HepG2 (cell line): ENCODE data around the gene NCOA1. TPM values are rescaled to one million over a fixed set of nuclear protein-coding genes. Genes with fewer than 3 reads are reported as not detected.

ENCODE experiments used
- ATAC-seq: fragments of 200-7000 bp; cut with Tn5 transposase; 3 replicates; pipeline ENCODE4 v1.9.1; 2020; ENCODE audit warnings: mild to moderate bottlenecking, moderate library complexity
- BruUV-seq: library from RNA; stranded (reverse); fragments of 400-500 nt; replicated peaks from 2 replicates; lab custom pipeline; 2021; lab: Mats Ljungman, UMichigan
- CTCF ChIA-PET: fragments of 300-600 bp; formaldehyde crosslinking; extraction: SDS; loops from one replicate; lab custom pipeline; 2021; ENCODE audit warnings: low total read pairs, inconsistent platforms, low intra/inter-chr PET ratio; lab: Yijun Ruan, JAX
- POLR2A ChIA-PET: fragments of 350-600 bp; sonication (Branson Sonifier 250); formaldehyde crosslinking; loops from one replicate; lab custom pipeline; 2020; ENCODE audit warnings: antibody characterized with exemption, inconsistent platforms; lab: Yijun Ruan, JAX
- DNase-seq: peaks from one replicate; pipeline ENCODE4 v3.0.0-alpha.2; 2015; ENCODE audit warnings: low spot score
- FAIRE-seq: peaks from 3 replicates; lab custom pipeline; 2011; peaks lifted over from hg19 to GRCh38; lab: Jason Lieb, UNC
- H2AFZ ChIP-seq: one replicate; pipeline ENCODE4 v1.6.1; 2011; ENCODE audit warnings: low read length, inconsistent platforms
- H3K27ac ChIP-seq: fragments of 300-600 bp; 3 replicates; pipeline ENCODE4 v1.8.0; 2011; ENCODE audit warnings: mixed run types, mild to moderate bottlenecking, mixed read lengths, low read length, inconsistent platforms; ENCODE audit not compliant: insufficient read depth; ENCODE audit errors: extremely low read length
- H3K27me3 ChIP-seq, 2 experiments: fragments of 200-600 bp in 1 of 2; 2 replicates in 1 of 2; 3 replicates in 1 of 2; pipeline versions ENCODE4 v1.6.0 to v1.8.0; 2011; ENCODE audit warnings: low read length in 2 of 2, mild to moderate bottlenecking in 2 of 2, moderate library complexity in 2 of 2, inconsistent platforms in 1 of 2; ENCODE audit not compliant: insufficient read depth in 2 of 2, control insufficient read depth in 1 of 2
- H3K36me3 ChIP-seq, 2 experiments: fragments of 200-600 bp in 1 of 2; replicated peaks in 1 of 2; 2 replicates in 1 of 2; 3 replicates in 1 of 2; pipeline versions ENCODE4 v1.5.1 to v1.8.0; 2011; ENCODE audit warnings: low read length in 2 of 2, inconsistent platforms in 1 of 2; ENCODE audit not compliant: insufficient read depth in 2 of 2, control insufficient read depth in 1 of 2
- H3K4me1 ChIP-seq: 2 replicates; pipeline ENCODE4 v1.5.1; 2012; ENCODE audit warnings: low read length, inconsistent platforms; ENCODE audit not compliant: insufficient read depth
- H3K4me2 ChIP-seq: 2 replicates; pipeline ENCODE4 v1.6.0; 2011; ENCODE audit warnings: low read depth, low read length, inconsistent platforms
- H3K4me3 ChIP-seq, 3 experiments: fragments of 200-600 bp in 1 of 3; sonication (generic), shearing (Covaris generic) in 1 of 3; replicated peaks in 1 of 3; 2 replicates each; pipeline ENCODE4 v1.5.1; 2011 to 2016; ENCODE audit warnings: low read length in 3 of 3, inconsistent platforms in 2 of 3, low read depth in 2 of 3, mild to moderate bottlenecking in 2 of 3, control low read depth in 1 of 3, mixed read lengths in 1 of 3; ENCODE audit not compliant: insufficient read depth in 1 of 3
- H3K79me2 ChIP-seq: one replicate; pipeline ENCODE4 v1.6.1; 2011; ENCODE audit warnings: low read length, inconsistent platforms; ENCODE audit not compliant: insufficient read depth
- H3K9ac ChIP-seq: 2 replicates; pipeline ENCODE4 v1.6.0; 2011; ENCODE audit warnings: mild to moderate bottlenecking, low read depth, low read length, inconsistent platforms; ENCODE audit not compliant: insufficient read depth
- H3K9me3 ChIP-seq: 2 replicates; pipeline ENCODE4 v1.5.1; 2012; ENCODE audit warnings: mild to moderate bottlenecking, low read length
- H4K20me1 ChIP-seq: 2 replicates; pipeline ENCODE4 v1.6.0; 2011; ENCODE audit warnings: inconsistent platforms, mild to moderate bottlenecking, low read length, moderate library complexity; ENCODE audit not compliant: insufficient read depth
- BCL6 ChIP-seq: IDR thresholded peaks from 2 replicates; pipeline ENCODE4 v1.6.1; 2016; ENCODE audit warnings: missing genetic modification reagents, missing compliant biosample characterization
- GATAD2A ChIP-seq: IDR thresholded peaks from 2 replicates; pipeline ENCODE4 v1.6.1; 2016
- HDAC6 ChIP-seq: fragments of 200-600 bp; sonication (generic); IDR thresholded peaks from 2 replicates; pipeline ENCODE4 v1.7.0; 2017; ENCODE audit warnings: mild to moderate bottlenecking, antibody characterized with exemption, low read length, low read depth
- ISX ChIP-seq: sonication (generic); formaldehyde crosslinking; conservative IDR thresholded peaks from 2 replicates; pipeline ENCODE4 v1.5.0; 2020; ENCODE audit warnings: missing genetic modification reagents
- MAFG ChIP-seq: sonication (generic); formaldehyde crosslinking; IDR thresholded peaks from 2 replicates; pipeline ENCODE4 v1.5.1; 2020; ENCODE audit warnings: mild to moderate bottlenecking, missing genetic modification reagents
- NBN ChIP-seq: fragments of 450-650 bp; conservative IDR thresholded peaks from 2 replicates; pipeline ENCODE4 v1.6.1; 2017
- RFX1 ChIP-seq: fragments of 450-650 bp; IDR thresholded peaks from 2 replicates; pipeline ENCODE4 v1.6.1; 2017
- ZMYM4 ChIP-seq: sonication (generic); formaldehyde crosslinking; IDR thresholded peaks from 2 replicates; pipeline ENCODE4 v1.8.1; 2023; ENCODE audit warnings: mild to moderate bottlenecking, missing genetic modification reagents
- ZNF317 ChIP-seq: sonication (generic); formaldehyde crosslinking; IDR thresholded peaks from 2 replicates; pipeline ENCODE4 v1.5.0; 2020; ENCODE audit warnings: mild to moderate bottlenecking, missing genetic modification reagents
- ZNF441 ChIP-seq: sonication (generic); formaldehyde crosslinking; IDR thresholded peaks from 2 replicates; pipeline ENCODE4 v1.7.0; 2021; ENCODE audit warnings: missing genetic modification reagents, borderline replicate concordance
- ZNF567 ChIP-seq: sonication (generic); formaldehyde crosslinking; IDR thresholded peaks from 2 replicates; pipeline ENCODE4 v1.8.1; 2023; ENCODE audit warnings: mild to moderate bottlenecking, missing genetic modification reagents, borderline replicate concordance
- ZNF615 ChIP-seq: sonication (generic); formaldehyde crosslinking; IDR thresholded peaks from 2 replicates; pipeline ENCODE4 v1.5.0; 2020; ENCODE audit warnings: mild to moderate bottlenecking, missing genetic modification reagents, borderline replicate concordance
- WGBS: methylation state at CpG from one replicate; pipeline ENCODE4 v1.1.6; 2017; ENCODE audit warnings: low lambda C conversion rate; 5-methylcytosine and 5-hydroxymethylcytosine counted together
- in situ Hi-C: cut with HindIII; loops from 2 replicates; pipeline ENCODE4 v1.10.0; 2017; ENCODE audit warnings: low pct_unique_long_range_greater_than_20kb; ENCODE audit not compliant: extremely low pct_ligation_motif_present
- intact Hi-C: fragments of 100-400 bp; cut with micrococcal nuclease; formaldehyde crosslinking; loops from one replicate; pipeline ENCODE4 v1.10.0; 2022; ENCODE audit not compliant: unreplicated experiment
- polyA plus RNA-seq, 8 experiments: library from polyadenylated mRNA; depleted of rRNA in 3 of 8; stranded (reverse) in 7 of 8; unstranded in 1 of 8; fragments of >200 nt; fragmentation: Illumina TruSeq in 4 of 8; extraction: Trizol in 4 of 8; gene quantifications; 2 replicates each; pipeline versions ENCODE4 v1.2.1 to v1.2.3, GENCODE V29; 2011 to 2016; ENCODE audit warnings: low read depth in 4 of 8, missing spikeins in 1 of 8, mixed read lengths in 1 of 8; ENCODE audit not compliant: insufficient read depth in 1 of 8
- total RNA-seq, 5 experiments: library from RNA; depleted of rRNA; stranded (reverse); fragments of >200 nt; fragmentation: Illumina TruSeq; extraction: Trizol; gene quantifications; 2 replicates each; pipeline ENCODE4 v1.2.3, GENCODE V29; 2016; ENCODE audit warnings: low read depth in 1 of 5
- TF ChIP-seq, protein P1 (sequence below): fragments of 450-650 bp; IDR thresholded peaks from 2 replicates; pipeline ENCODE4 v1.6.1; 2016
- TF ChIP-seq, protein P2 (sequence below): sonication (generic); formaldehyde crosslinking; IDR thresholded peaks from 2 replicates; pipeline ENCODE4 v1.4.0; 2020; ENCODE audit warnings: missing genetic modification reagents
- TF ChIP-seq, protein P3 (sequence below): sonication (generic); formaldehyde crosslinking; IDR thresholded peaks from 2 replicates; pipeline ENCODE4; 2020; ENCODE audit warnings: missing genetic modification reagents, mild to moderate bottlenecking, borderline replicate concordance
- TF ChIP-seq, protein P4 (sequence below): IDR thresholded peaks from 2 replicates; pipeline ENCODE4 v1.6.1; 2016; ENCODE audit warnings: missing compliant biosample characterization, missing genetic modification reagents, borderline replicate concordance
- TF ChIP-seq, protein P5 (sequence below): sonication (generic); formaldehyde crosslinking; IDR thresholded peaks from 2 replicates; pipeline ENCODE4 v1.4.0; 2020; ENCODE audit warnings: missing genetic modification reagents

NCOA1 gene
- total and polyA plus RNA-seq, 2 of the 13 experiments (the other 11 are each of a cell fraction or from before 2014, with no cell fraction given) = 10.0 to 10.4 TPM

DNA sequence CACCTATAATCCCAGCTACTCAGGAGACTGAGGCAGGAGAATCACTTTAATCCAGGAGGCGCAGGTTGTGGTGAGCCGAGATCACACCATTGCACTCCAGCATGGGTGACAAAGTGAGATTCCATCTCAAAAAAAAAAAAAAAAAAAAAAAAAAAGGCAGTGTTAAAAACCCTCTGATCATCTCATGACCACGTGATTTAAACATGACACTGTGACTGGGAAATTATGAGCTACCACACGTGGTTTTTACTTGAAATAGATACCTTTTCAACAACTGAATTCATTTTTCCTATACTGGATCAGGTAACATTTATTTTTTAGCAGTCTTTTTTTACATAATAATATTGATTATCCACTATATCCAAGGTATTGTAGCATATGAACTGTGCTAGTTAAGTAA is 199.5 kb downstream of the NCOA1 start:
- no peaks in the 10 kb centered on the region for H3K9me3 ChIP-seq
- no TSS peak for BruUV-seq
- H3K4me1 ChIP-seq = no peaks in the 10 kb centered on the region
- no peak overlapping the region for H3K4me3 ChIP-seq
- no peak overlapping the region for H3K4me2 ChIP-seq
- no peak overlapping the region for H3K9ac ChIP-seq
- DNase-seq (no peak), FAIRE-seq (no peak), ATAC-seq (no peak)
- TF ChIP-seq RFX1 (no peak), ZMYM4 (no peak), ZNF441 (no peak), ZNF615 (CRISPR knock-in tag) (no peak), HDAC6 (no peak), GATAD2A (CRISPR knock-in tag) (no peak), MAFG (CRISPR knock-in tag) (no peak), NBN (no peak), BCL6 (CRISPR knock-in tag) (no peak), ZNF317 (CRISPR knock-in tag) (no peak), ISX (CRISPR knock-in tag) (no peak), ZNF567 (CRISPR knock-in tag) (no peak)
- TF ChIP-seq, protein P1, sequence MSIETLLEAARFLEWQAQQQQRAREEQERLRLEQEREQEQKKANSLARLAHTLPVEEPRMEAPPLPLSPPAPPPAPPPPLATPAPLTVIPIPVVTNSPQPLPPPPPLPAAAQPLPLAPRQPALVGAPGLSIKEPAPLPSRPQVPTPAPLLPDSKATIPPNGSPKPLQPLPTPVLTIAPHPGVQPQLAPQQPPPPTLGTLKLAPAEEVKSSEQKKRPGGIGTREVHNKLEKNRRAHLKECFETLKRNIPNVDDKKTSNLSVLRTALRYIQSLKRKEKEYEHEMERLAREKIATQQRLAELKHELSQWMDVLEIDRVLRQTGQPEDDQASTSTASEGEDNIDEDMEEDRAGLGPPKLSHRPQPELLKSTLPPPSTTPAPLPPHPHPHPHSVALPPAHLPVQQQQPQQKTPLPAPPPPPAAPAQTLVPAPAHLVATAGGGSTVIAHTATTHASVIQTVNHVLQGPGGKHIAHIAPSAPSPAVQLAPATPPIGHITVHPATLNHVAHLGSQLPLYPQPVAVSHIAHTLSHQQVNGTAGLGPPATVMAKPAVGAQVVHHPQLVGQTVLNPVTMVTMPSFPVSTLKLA = no peak
- TF ChIP-seq, protein P2, sequence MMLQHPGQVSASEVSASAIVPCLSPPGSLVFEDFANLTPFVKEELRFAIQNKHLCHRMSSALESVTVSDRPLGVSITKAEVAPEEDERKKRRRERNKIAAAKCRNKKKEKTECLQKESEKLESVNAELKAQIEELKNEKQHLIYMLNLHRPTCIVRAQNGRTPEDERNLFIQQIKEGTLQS (CRISPR knock-in tag) = no peak
- TF ChIP-seq, protein P3, sequence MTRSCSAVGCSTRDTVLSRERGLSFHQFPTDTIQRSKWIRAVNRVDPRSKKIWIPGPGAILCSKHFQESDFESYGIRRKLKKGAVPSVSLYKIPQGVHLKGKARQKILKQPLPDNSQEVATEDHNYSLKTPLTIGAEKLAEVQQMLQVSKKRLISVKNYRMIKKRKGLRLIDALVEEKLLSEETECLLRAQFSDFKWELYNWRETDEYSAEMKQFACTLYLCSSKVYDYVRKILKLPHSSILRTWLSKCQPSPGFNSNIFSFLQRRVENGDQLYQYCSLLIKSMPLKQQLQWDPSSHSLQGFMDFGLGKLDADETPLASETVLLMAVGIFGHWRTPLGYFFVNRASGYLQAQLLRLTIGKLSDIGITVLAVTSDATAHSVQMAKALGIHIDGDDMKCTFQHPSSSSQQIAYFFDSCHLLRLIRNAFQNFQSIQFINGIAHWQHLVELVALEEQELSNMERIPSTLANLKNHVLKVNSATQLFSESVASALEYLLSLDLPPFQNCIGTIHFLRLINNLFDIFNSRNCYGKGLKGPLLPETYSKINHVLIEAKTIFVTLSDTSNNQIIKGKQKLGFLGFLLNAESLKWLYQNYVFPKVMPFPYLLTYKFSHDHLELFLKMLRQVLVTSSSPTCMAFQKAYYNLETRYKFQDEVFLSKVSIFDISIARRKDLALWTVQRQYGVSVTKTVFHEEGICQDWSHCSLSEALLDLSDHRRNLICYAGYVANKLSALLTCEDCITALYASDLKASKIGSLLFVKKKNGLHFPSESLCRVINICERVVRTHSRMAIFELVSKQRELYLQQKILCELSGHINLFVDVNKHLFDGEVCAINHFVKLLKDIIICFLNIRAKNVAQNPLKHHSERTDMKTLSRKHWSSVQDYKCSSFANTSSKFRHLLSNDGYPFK (CRISPR knock-in tag) = no peak
- TF ChIP-seq, protein P4, sequence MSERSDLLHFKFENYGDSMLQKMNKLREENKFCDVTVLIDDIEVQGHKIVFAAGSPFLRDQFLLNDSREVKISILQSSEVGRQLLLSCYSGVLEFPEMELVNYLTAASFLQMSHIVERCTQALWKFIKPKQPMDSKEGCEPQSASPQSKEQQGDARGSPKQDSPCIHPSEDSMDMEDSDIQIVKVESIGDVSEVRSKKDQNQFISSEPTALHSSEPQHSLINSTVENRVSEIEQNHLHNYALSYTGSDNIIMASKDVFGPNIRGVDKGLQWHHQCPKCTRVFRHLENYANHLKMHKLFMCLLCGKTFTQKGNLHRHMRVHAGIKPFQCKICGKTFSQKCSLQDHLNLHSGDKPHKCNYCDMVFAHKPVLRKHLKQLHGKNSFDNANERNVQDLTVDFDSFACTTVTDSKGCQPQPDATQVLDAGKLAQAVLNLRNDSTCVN = no peak
- TF ChIP-seq, protein P5, sequence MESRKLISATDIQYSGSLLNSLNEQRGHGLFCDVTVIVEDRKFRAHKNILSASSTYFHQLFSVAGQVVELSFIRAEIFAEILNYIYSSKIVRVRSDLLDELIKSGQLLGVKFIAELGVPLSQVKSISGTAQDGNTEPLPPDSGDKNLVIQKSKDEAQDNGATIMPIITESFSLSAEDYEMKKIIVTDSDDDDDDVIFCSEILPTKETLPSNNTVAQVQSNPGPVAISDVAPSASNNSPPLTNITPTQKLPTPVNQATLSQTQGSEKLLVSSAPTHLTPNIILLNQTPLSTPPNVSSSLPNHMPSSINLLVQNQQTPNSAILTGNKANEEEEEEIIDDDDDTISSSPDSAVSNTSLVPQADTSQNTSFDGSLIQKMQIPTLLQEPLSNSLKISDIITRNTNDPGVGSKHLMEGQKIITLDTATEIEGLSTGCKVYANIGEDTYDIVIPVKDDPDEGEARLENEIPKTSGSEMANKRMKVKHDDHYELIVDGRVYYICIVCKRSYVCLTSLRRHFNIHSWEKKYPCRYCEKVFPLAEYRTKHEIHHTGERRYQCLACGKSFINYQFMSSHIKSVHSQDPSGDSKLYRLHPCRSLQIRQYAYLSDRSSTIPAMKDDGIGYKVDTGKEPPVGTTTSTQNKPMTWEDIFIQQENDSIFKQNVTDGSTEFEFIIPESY (CRISPR knock-in tag) = no peak
- H2AFZ ChIP-seq = no peak overlapping the region
- CTCF ChIA-PET = no interaction called here
- POLR2A ChIA-PET = no interaction called here
- no peaks in the 10 kb centered on the region for H3K79me2 ChIP-seq
- 94% methylated on average over 4 of the region's 4 CpGs for WGBS
- in situ Hi-C loops (no loop called here), intact Hi-C loops (no loop called here)
- no peak overlapping the region for H3K27ac ChIP-seq
- no peaks in the 10 kb centered on the region for H4K20me1 ChIP-seq
- H3K36me3 ChIP-seq = no peaks in the 10 kb centered on the region
- H3K27me3 ChIP-seq = no peaks in the 10 kb centered on the region
